Glomerular visceral epithelial cell (primary cell): ENCODE measurements around the gene ATAD2B.
"Not testable (repeated sequence)": the region's sequence is repeated elsewhere in the genome, so short reads cannot be mapped to it uniquely, and the experiment has no call there.

Source experiments
- DNase-seq: peaks from one replicate; pipeline ENCODE4 v3.0.0-alpha.2; 2016; ENCODE audit errors: extremely low spot score

The ATAD2B gene

DNA sequence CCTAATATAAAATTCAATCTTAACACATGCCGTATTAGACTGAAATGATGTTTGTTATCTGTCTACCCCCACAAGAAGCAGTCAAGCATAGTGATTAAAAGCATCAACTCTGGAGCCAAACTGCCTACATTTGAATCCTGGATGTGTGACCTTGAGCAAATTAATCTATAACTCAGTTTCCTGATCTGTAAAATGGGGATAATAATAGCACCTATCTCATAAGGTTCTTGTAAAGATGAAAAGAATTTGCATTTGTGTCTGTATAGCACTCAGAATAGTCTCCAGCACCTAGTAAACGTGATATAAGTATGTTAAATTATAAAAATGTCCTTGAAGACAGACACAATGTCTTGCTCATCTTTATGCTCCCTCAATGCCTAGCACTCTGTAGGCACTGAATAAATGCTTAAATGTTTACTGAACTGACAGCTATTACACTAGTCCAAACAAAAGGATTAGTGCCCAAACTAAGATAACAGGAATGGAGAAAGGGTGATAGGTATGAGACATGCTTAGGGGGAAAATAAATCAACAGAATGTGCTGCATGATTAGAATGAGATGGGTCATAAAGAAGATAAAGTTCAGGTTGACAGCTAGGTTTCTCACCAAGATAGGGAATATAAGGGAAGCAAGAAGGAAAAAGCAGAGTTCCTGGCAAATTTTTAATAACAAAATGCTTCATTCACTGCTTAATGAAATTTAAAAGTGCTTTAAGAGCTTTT, 180.6 kb downstream of the ATAD2B start:
- DNase-seq: no peak

DNA sequence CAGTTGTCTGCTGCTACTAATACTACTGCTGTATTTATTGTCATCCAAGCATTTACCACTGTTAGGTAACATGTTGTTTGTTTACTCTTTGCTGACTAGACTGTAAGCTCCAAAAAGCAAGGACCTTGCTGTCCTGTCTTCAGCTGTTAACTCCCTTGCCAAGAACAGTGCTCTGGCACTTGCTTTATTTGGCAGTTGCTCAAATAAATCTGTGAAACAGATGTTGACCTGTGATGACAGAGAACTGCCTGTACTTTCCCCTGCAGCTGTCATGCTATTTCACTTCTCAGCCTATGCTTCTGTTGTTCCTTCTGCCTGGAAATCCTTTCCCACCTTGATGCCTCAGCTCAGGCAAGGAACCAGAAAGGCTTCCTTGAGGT, 181.2 kb downstream of the ATAD2B start:
- no peak for DNase-seq

DNA sequence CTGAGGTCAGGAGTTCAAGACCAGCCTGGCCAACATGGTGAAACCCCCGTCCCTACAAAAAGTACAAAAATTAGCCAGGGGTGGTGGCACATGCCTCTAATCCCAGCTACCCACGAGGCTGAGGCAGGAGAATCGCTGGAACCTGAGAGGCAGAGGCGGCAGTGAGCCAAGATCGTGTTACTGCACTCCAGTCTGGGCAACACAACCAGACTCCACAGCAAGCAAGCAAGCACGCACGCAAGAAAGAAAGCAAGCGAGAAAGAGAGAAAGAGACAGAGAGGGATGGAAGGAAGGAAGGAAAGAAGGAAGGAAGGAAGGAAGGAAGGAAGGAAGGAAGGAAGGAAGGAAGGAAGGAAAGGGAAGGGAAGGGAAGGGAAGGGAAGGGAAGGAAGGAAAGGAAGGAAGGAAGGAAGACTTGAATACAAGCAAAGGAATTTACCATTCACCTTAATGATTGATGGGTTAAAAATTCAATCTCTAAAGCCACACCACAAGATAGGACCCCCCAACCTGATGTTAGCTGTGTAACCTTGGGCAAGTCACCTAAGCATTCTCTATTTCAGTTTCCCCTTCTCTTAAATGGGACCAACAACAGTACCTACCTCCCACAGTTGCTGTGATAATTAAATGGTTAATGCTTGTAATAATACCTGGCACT, 181.7 kb downstream of the ATAD2B start:
- no peak for DNase-seq

DNA sequence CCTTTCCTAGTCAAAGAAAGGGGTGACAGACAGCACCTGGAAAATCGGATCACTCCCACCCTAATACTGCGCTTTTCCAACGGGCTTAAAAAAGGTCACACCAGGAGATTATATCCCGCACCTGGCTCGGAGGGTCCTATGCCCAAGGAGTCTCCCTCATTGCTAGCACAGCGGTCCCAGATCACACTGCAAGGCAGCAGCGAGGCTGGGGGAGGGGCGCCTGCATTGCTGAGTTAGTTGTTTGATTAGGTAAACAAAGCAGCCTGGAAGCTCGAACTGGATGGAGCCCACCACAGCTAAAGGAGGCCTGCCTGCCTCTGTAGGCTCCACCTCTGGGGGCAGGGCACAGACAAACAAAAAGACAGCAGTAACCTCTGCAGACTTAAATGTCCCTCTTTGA, 190.1 kb downstream of the ATAD2B start:
- DNase-seq: not testable (repeated sequence)

DNA sequence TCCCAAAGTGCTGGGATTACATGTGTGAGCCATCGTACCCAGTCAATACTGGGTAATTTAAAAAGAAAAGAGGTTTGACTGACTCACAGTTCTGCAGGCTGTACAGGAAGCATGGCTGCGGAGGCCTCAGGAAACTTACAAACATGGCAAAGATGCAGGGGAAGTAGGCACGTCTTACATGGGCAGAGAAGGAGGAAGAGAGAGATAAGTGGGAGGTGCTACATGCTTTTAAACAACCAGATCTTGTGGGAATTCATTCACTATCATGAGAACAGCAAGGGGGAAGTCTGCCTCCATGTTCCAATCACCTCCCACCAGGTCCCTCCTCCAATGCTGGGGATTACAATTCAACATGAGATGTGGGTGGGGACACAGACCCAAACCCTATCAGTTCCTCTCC, 192.5 kb downstream of the ATAD2B start:
- no peak for DNase-seq

DNA sequence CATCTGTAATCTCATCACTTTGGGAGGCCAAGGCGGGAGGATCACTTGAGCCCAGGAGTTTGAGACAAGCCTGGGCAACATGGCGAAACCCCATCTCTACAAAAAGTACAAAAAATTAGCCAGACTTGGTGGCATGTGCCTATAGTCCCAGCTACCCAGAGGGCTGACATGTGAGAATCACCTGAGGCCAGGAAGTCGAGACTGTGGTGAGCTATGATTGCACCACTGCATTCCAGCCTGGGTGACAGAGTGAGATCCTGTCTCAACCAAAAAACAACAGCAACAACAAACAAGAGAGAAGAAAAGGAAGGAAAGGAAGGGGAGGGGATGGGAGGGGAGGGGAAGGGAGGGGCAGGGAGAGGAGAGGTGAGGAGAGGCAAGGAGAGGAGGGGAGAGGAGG, 203.9 kb downstream of the ATAD2B start:
- DNase-seq: not testable (repeated sequence)

DNA sequence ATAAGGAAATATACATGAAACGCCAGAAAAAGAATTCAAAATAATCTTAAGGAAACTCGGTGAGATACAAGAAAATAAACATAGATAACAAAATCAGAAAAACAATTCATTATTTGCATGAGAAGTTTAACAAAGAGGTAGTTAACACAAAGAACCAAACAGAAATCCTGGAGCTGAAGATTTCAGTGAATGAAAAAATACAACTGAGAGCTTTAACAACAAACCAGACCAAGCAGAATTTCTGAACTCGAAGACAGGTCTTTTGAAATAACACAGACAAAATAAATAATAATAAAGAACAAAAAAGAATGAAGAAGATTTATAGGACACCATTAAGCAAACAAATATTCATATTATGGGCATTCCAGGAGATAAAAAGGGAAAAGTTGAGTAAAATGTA, 204.7 kb downstream of the ATAD2B start:
- no peak for DNase-seq

DNA sequence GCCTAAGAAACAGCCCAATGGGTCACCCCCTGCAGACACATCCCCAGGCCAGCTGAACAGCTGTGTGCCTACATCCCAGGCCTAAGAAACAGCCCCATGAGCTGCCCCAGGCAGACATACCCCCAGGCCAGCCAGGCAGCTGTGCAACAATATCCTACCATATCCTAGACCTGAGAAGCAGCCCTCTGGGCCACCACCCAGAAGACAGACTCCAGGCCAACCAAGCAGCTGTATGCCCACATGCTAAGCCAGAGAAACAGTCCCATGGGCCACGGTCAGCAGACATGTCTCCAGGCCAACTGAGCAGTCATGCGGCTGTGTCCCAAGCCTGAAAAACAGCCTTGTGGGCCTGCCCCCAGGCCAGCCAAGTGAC, 205.5 kb downstream of the ATAD2B start:
- DNase-seq: no peak

DNA sequence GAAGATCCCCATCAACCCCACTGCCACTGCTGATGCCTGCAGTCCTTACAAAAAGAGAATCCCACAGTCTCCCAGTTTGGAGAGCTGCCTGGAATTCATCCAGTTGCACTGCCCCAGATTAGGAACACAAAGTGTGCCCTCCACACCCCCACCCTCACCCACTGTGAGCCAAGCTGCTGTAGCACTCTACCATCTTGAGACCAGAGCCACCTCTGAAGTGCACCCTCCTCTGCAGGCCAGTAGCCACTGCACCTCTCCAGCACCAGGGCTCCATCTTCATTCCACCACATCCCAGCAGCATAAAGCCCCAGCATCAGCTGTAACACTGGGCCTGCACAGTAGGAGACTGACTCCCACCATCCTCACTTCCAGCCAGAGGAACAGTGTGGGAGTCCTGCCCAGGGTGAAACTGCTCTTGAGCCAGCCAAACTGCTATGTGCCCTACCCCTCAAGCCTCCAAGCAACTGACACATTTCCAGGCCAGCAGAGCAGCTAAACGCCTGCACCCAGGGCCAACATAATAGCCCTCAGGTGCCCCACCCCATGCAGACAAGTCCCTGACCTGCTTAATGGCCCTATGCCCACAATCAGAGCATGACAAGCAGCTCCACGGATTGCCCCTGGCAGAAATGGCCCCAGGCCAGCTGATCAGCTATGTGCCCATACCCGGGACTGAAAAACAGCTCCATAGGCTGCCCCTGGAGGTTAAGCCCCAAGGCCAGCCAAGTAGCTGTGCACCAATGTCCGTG, 206.0 kb downstream of the ATAD2B start:
- DNase-seq: no peak

DNA sequence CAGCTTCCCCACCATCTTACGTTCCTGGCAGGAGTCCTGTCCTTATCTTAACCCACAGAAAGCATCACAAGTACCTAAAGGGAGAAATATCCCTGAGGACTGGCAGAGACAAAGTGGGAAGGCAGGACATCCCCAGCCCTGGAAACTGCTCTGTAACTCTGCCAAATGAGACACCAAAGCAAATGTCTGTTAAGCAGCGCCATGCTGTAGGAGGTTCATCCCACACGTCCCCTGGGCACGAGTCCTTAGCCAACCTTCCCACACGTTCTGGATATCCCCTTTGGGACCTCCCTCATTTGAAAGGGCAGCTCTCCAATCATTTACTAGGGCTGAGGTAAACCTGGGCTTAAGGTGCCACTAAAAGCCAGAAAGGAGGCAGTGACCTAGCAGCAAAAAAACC, 207.2 kb downstream of the ATAD2B start:
- no peak for DNase-seq

DNA sequence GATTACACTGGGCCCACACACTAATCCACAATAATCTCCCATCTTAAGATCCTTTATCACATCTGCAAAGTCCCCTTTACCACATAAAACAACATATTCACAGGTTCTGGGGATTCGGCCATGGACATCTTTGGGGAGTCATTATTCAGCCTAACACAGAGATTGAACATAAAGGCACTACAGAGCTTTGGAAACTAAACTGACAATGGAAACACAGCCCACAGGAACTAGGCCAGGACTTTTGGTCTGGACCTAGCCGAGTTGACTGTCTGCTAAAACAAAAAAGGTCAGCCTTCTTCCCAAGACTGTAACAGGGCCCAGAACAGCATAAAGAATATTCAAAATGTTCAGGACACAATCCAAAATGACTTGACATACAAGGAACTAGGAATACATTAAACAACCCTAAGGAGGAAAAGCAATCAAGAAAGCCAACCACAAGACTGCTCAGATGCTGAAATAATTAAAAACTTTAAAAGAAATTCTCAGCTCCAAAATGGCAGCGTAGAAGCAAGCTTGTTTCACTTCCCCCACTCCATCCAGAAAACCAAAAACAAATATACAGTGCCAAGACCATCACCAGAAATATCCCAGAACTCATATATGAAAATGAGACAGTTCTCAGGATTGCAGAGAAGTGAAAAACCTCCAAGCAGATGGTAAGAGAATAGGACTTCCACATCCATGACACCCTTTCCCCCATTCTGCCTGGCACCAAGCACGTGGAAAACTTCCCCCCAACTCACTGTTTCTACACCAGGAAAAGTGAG, 207.8 kb downstream of the ATAD2B start:
- DNase-seq: no peak

DNA sequence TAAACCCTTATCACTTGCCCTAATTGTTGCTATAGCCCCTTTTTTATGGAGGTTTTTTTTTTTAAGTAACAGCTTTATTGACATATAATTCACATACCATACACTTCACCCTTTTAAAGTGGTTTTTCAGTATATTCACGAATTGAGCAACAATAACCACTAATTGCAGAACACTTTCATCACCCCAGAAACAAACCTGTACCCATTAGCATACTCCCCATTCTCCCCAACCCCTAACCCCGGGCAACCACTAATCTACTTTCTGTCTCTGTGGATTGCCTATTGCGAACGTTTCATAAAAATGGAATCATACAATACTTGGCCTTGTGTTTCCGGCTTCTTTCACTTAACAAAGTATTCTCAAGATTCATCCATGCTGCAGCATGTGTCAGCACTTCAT, 213.6 kb downstream of the ATAD2B start:
- DNase-seq: no peak

DNA sequence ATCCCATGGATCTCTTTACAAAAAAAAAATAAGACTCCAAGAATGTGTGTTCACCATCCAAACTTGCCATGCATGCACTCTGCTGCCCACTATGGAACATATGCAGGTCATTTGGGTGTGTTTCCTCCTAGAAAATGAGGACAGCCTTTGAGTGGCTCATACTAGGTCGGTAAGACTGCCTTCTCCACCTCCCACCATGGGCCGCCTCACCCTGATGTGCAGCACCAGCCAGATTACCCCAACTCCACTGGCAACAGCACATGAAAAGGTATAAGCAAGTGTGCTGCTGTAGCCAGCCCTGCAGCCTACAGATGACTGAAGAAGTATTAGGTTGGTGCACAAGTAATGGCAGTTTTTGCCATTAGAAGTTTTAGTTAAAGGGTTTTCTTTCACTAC, 214.2 kb downstream of the ATAD2B start:
- no peak for DNase-seq

DNA sequence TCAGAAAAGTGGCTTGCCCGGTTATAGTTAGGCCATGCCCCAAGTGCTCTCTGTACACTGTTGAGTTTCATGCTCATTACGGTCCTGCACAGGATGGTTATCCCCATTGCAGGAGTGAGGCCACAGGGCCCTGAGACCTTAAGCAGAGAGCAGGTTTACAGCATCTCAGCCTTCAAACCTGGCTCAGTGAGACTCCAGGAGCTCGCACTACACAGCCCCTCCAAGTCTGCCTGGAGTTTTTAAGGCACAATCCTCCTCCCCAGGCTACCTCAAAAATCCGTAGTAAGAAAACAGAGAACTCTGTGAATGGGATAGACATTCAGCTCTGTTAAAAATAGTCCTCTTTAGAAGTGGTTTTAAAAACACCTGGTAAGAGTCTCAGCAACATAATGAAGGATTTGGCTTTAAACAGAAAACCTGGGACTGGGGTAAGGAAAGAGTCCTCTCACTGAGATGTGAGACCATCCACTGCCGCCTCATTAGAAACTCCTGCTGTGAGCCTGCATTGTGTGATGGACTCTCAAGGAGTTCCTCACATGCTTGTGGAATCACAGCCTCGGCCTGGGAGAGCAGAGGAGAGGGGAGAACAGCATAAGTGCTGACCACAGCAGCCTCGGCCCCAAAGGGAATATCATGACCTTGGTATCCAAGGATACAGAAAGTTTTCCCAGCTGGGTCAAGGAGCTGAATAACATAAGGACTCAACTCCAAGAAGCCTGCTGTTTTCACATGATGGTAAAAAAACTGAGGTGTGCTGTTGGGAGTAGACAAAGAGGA, 214.8 kb downstream of the ATAD2B start:
- DNase-seq: no peak

DNA sequence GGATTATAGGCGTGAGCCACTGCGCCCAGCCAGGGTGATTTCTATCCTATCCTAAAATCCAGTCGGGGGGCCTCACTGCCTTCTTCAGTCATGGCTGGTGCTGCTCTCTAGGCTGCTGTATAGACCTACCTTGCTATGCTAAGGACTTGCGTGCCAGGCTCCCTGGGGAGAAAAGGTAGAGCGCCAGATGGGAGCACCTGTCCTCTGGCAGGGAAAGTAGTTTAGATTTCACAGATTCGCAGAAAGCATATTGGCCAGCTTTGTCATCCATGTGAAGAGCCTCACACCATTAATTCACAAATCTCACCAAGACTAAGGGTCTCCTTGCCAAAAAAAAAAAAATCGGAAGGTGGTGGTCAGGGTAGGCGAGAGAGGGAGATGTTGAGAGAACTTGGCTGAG, 217.6 kb downstream of the ATAD2B start:
- no peak for DNase-seq

DNA sequence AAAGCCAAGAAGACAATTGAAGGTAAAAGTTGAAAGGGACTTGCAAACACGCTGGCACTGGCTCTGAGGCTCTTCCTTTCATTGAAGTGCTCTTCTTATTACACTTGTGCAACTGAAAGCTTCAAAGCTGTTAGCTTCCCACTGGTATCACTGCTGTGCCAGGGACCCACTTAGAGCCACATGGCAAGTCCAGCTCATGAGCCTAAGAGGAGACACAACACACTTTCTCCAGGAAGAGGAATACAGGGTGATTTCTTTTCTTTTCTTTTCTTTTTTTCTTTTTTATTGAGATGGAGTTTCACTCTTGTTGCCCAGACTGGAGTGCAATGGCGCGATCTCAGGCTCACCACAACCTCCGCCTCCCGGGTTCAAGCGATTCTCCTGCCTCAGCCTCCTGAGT, 218.2 kb downstream of the ATAD2B start:
- no peak for DNase-seq

DNA sequence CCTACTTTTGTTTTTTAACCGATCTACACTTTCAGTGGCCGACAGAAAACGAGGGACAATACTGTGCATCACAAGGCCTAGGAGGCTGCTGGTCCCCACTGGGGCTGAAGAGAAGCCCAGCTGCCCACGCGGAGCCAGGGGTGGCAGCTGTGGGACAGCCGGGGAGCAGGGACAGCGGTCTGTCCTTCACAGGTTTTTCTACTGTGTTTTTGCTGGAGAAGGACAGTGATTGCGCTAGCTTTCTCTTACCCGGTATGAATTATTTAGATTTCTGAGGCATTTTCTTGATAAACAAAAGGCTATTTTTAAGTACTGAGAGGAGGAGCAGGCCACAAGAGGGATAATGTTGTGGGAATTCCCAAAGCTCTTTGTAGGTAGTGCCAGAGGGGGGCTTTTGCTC, 219.8 kb downstream of the ATAD2B start:
- DNase-seq: no peak

DNA sequence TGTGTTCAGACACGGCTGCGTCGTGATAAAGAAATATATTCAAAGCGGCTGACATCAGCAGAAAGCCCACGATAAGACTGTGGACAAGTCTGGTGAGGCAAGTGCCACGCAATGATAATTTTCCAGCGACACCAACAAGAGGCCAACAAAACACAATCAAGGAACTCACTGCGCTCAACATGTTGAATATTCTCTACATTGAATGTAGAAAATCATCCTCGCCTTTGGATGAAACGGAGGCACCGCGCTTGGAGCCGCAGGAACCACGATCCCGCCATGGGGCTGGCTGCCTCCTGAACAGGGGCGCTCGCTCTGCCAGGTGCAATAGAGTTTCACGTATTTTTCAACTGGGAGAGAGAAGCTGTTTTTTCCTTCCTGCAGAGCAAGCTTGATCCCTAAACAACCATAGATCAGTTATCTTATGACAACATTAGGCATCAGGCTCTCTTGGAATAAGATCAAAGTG, 220.3 kb downstream of the ATAD2B start:
- DNase-seq: no peak

DNA sequence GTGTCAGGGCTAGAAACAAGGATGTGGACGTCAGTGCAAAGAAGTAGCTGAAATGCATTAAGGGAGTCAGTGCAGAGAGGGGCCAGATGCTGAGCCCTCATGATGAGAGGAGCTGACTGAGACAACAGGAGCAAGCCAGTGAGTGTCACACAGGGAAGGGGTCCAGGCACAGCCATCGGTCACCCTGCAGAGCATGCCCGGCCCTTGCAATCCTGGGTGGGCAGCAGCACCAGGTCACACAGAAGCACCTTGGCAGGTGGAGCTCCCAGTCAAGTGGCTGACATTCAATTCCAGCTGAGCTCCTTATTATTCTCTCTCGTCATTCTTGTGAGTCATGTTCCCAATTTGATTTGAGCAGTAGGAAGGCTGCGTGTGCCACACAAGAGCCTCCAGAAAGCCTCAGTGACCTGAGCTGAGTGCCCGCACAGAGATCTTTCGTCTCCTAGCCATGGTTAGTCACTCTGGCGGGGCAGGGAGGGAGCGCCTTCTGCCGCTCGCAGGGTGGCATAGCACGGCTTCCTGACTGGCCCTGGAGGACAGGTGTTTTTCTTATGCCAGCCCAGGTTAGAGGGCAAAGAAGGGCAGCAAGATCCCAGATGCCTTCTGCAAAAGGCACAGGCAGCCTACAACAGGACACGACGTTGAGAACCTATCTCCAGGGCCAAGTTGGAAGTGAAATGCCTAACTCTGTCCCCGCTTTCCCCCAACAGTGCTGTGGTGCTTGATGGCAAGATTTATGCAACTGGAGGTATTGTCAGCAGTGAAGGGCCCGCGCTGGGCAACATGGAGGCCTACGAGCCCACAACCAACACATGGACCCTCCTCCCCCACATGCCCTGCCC, 220.9 kb downstream of the ATAD2B start:
- DNase-seq: no peak

DNA sequence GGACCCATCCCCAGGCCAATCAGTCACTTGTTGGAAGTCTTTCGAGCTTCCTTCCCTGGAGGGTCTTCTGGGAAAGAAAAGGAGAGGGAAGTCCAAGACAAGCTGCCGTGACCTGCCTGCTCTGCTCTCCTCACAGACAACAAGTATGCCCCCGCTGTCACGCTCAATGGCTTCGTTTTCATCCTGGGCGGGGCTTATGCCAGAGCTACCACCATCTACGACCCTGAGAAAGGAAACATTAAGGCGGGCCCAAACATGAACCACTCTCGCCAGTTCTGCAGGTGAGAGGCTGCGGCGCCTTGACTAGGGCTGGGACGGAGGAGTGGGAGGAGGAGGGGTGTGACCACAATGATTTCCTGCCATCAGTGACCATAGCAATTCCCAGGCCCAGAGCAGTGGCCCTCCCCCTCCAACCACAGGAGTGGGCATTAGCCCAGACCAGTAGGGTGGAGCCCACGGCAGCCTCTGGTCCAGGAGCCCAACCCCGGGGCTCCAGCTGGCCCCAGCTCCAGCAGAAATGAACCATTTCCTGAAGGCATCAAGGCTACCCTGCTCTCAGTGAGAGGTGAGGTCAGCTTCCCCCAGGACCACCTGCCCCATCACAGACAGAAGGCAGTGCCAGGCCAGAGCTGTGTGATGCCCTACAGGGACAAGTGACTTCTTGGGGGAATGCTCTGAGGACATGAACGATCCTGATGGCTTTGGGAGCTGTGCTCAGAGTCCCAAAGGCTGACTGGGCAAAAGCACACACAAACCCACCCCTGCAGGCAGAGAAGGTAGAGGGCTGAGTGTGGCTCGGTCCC, 223.1 kb downstream of the ATAD2B start:
- no peak for DNase-seq
